ENCODE results near the gene EML1.

Gene EML1

GRCh38 chr14:99841436-99842071 is 48.3 kb downstream of the EML1 start:
- H3K4me3 ChIP-seq (ENCODE audit: low read depth, low read length) = no peak overlapping the region
- TF ChIP-seq CTCF (IDR thresholded peaks at IDR 0.05; ENCODE audit: low read depth, low read length) = no peak
- no peak for DNase-seq (ENCODE audit: low read depth, low spot score)
- in situ Hi-C loops (cut with HindIII; ENCODE audit: low sequenced_read_pairs) = no loop called here

GRCh38 chr14:99842141-99842540 is 48.9 kb downstream of the EML1 start:
- in situ Hi-C loops (cut with HindIII; ENCODE audit: low sequenced_read_pairs) = no loop called here
- DNase-seq (ENCODE audit: low read depth, low spot score) = no peak
- no peak for TF ChIP-seq CTCF (IDR thresholded peaks at IDR 0.05; ENCODE audit: low read depth, low read length)
- H3K4me3 ChIP-seq (ENCODE audit: low read depth, low read length) = no peak overlapping the region

- in situ Hi-C loops (cut with HindIII; ENCODE audit: low sequenced_read_pairs) = no loop called here
- no peak for TF ChIP-seq CTCF (IDR thresholded peaks at IDR 0.05; ENCODE audit: low read depth, low read length)
- DNase-seq (ENCODE audit: low read depth, low spot score) = no peak
- no peak overlapping the region for H3K4me3 ChIP-seq (ENCODE audit: low read depth, low read length)
These were observed 53.6 kb downstream of the EML1 start for GRCh38 chr14:99846808-99847207.

GRCh38 chr14:99850709-99851108 is 57.5 kb downstream of the EML1 start:
- no peak overlapping the region for H3K4me3 ChIP-seq (ENCODE audit: low read depth, low read length)
- in situ Hi-C loops (cut with HindIII; ENCODE audit: low sequenced_read_pairs) = no loop called here
- no peak for DNase-seq (ENCODE audit: low read depth, low spot score)
- TF ChIP-seq CTCF (IDR thresholded peaks at IDR 0.05; ENCODE audit: low read depth, low read length) = no peak

- in situ Hi-C loops (cut with HindIII; ENCODE audit: low sequenced_read_pairs) = no loop called here
- no peak for TF ChIP-seq CTCF (IDR thresholded peaks at IDR 0.05; ENCODE audit: low read depth, low read length)
- DNase-seq (ENCODE audit: low read depth, low spot score) = no peak
- no peak overlapping the region for H3K4me3 ChIP-seq (ENCODE audit: low read depth, low read length)
These were observed 59.4 kb downstream of the EML1 start for GRCh38 chr14:99852578-99852977.

GRCh38 chr14:99853206-99853605 is 60.0 kb downstream of the EML1 start:
- in situ Hi-C loops (cut with HindIII; ENCODE audit: low sequenced_read_pairs) = no loop called here

More at GRCh38 chr14:99853206-99853605, 60.0 kb downstream of the EML1 start:
- TF ChIP-seq CTCF (IDR thresholded peaks at IDR 0.05; ENCODE audit: low read depth, low read length) = no peak
- no peak for DNase-seq (ENCODE audit: low read depth, low spot score)
- no peak overlapping the region for H3K4me3 ChIP-seq (ENCODE audit: low read depth, low read length)
